Panc1 (cell line): ENCODE data around the gene RFT1. TPM values are rescaled to one million over a fixed set of nuclear protein-coding genes. Genes with fewer than 3 reads are reported as not detected.

Experiments used
- ATAC-seq: fragments of 200-7000 bp; cut with Tn5 transposase; 2 replicates; pipeline ENCODE4 v1.9.1; 2020; ENCODE audit warnings: mild to moderate bottlenecking, moderate library complexity
- BruUV-seq: library from RNA; stranded (reverse); fragments of 400-500 nt; replicated peaks from 2 replicates; lab custom pipeline; 2021; lab: Mats Ljungman, UMichigan
- CTCF ChIA-PET: fragments of 300-600 bp; sonication (Branson Sonifier 250); formaldehyde crosslinking; loops from one replicate; lab custom pipeline; 2022; ENCODE audit warnings: antibody characterized with exemption; lab: Charles Lee
- POLR2A ChIA-PET: fragments of 300-600 bp; sonication (Branson Sonifier 250); formaldehyde crosslinking; loops from one replicate; lab custom pipeline; 2022; ENCODE audit warnings: antibody characterized with exemption; lab: Charles Lee
- DNase-seq: peaks from one replicate; pipeline ENCODE4 v3.0.0-alpha.2; 2010; ENCODE audit warnings: low read depth, low spot score
- H3K27ac ChIP-seq: 2 replicates; pipeline ENCODE4 v1.5.1; 2011; ENCODE audit warnings: mild to moderate bottlenecking, low read length, inconsistent platforms
- H3K27me3 ChIP-seq: fragments of 200-500 bp; sonication (Bioruptor generic); 2 replicates; pipeline ENCODE4 v1.6.0; 2014; ENCODE audit warnings: low read length, inconsistent platforms; ENCODE audit not compliant: control insufficient read depth, insufficient read depth
- H3K36me3 ChIP-seq: fragments of 200-500 bp; sonication (Bioruptor generic); 2 replicates; pipeline ENCODE4 v1.5.1; 2014; ENCODE audit warnings: inconsistent platforms, mild to moderate bottlenecking, low read length, moderate library complexity; ENCODE audit not compliant: control insufficient read depth, insufficient read depth
- H3K4me1 ChIP-seq: 2 replicates; pipeline ENCODE4 v1.5.1; 2011; ENCODE audit warnings: inconsistent platforms, mild to moderate bottlenecking, low read length, moderate library complexity; ENCODE audit not compliant: control insufficient read depth, insufficient read depth
- H3K4me3 ChIP-seq, 2 experiments: 2 replicates each; pipeline ENCODE4 v1.5.1; 2011 to 2012; ENCODE audit warnings: low read depth in 2 of 2, low read length in 2 of 2, mild to moderate bottlenecking in 2 of 2, inconsistent platforms in 1 of 2, moderate library complexity in 1 of 2
- H3K9me3 ChIP-seq: fragments of 200-500 bp; sonication (Bioruptor generic); 2 replicates; pipeline ENCODE4 v1.5.1; 2014; ENCODE audit warnings: low read depth, mild to moderate bottlenecking, inconsistent platforms, low read length, moderate library complexity; ENCODE audit not compliant: control insufficient read depth, insufficient read depth
- CTCF ChIP-seq: fragments of 450-650 bp; IDR thresholded peaks from 2 replicates; pipeline ENCODE4 v1.5.1; 2017; ENCODE audit warnings: mild to moderate bottlenecking
- POLR2AphosphoS5 ChIP-seq: IDR thresholded peaks from 2 replicates; pipeline ENCODE4 v1.6.1; 2012; ENCODE audit warnings: mild to moderate bottlenecking, low read depth, low read length, moderate library complexity
- REST ChIP-seq, 2 experiments: IDR thresholded peaks; 2 replicates each; pipeline ENCODE4 v1.6.1; 2011 to 2012; ENCODE audit warnings: low read depth in 2 of 2, control low read depth in 1 of 2, low read length in 1 of 2, mild to moderate bottlenecking in 1 of 2, moderate library complexity in 1 of 2; ENCODE audit not compliant: insufficient read depth in 1 of 2
- SIN3A ChIP-seq: IDR thresholded peaks from 2 replicates; pipeline ENCODE4 v1.6.1; 2012; ENCODE audit warnings: low read depth, mild to moderate bottlenecking, low read length, moderate library complexity, borderline replicate concordance; ENCODE audit not compliant: insufficient read depth
- TCF7L2 ChIP-seq: IDR thresholded peaks from 2 replicates; pipeline ENCODE4 v1.6.1; 2011; ENCODE audit warnings: mild to moderate bottlenecking, low read depth, low read length, inconsistent platforms
- in situ Hi-C: cut with HindIII; loops from 2 replicates; pipeline ENCODE4 v1.10.0; 2016; ENCODE audit warnings: low sequenced_read_pairs, low pct_unique_long_range_greater_than_20kb
- intact Hi-C: fragments of 100-400 bp; cut with micrococcal nuclease; formaldehyde crosslinking; loops from one replicate; pipeline ENCODE4 v1.10.0; 2022; ENCODE audit not compliant: unreplicated experiment
- total RNA-seq: library from RNA; stranded (reverse); gene quantifications from one replicate; pipeline ENCODE4 v1.2.1, GENCODE V29; 2021; ENCODE audit not compliant: unreplicated experiment

The RFT1 gene
- total RNA-seq, 1 experiment from 2014 or later = 21.0 TPM

GRCh38 chr3:53114412-53115074 is 15.7 kb downstream of the RFT1 start:
- ATAC-seq = peak; percentile 52
- no TSS peak for BruUV-seq
- ChIA-PET CTCF (interaction anchor here (0.6 to 1.3 kb wide), 5 partner anchors 10 to 82 kb away, joined by 3 to 5 read pairs (median 4); no protein-coding TSS in a partner anchor), POLR2A (no interaction called here)
- in situ Hi-C loops (no loop called here), intact Hi-C loops (loop anchor here (1.0 kb wide), 1 partner anchor 81 kb away; no protein-coding TSS in a partner anchor)
- no peak overlapping the region for H3K4me3 ChIP-seq
- no peak for DNase-seq
- no peaks in the 10 kb centered on the region for H3K9me3 ChIP-seq
- peaks cover 5% of the 10 kb centered on the region for H3K4me1 ChIP-seq
- H3K36me3 ChIP-seq = no peaks in the 10 kb centered on the region; the same call in 1 of the 2 replicates
- no peak overlapping the region for H3K27ac ChIP-seq
- no peak for TF ChIP-seq SIN3A
- TF ChIP-seq REST (IDR thresholded peaks at IDR 0.05; ENCODE audit: insufficient read depth in 1 of 2, low read depth in 2 of 2, low read length in 1 of 2) = no peak
- TF ChIP-seq POLR2AphosphoS5 = no peak
- TF ChIP-seq TCF7L2 = no peak
- TF ChIP-seq CTCF = no peak
- H3K27me3 ChIP-seq = no peaks in the 10 kb centered on the region

- in situ Hi-C loops = no loop called here
- no peaks in the 10 kb centered on the region for H3K27me3 ChIP-seq
- no peaks in the 10 kb centered on the region; the same call in 1 of the 2 replicates for H3K36me3 ChIP-seq
- DNase-seq (peak; percentile 54), ATAC-seq (peak; percentile 92)
- H3K27ac ChIP-seq = no peak overlapping the region
- ChIA-PET CTCF (interaction anchor here (0.6 to 1.3 kb wide), 4 partner anchors 20 to 82 kb away, joined by 3 to 5 read pairs (median 4); no protein-coding TSS in a partner anchor), POLR2A (no interaction called here)
- intact Hi-C loops = loop anchor here (1.0 kb wide), 1 partner anchor 81 kb away; no protein-coding TSS in a partner anchor
- no TSS peak for BruUV-seq
- no peak overlapping the region for H3K4me3 ChIP-seq
- H3K4me1 ChIP-seq = peaks cover 5% of the 10 kb centered on the region
- peak; percentile 90 for TF ChIP-seq CTCF
- TF ChIP-seq SIN3A = no peak
- H3K9me3 ChIP-seq = no peaks in the 10 kb centered on the region
Measured at GRCh38 chr3:53114011-53114400, 16.2 kb downstream of the RFT1 start.
